Keratinocyte (primary cell): ENCODE measurements around the gene SPACA1.

Experiments used
- CTCF ChIP-seq, 3 experiments: IDR thresholded peaks in 1 of 3; conservative IDR thresholded peaks in 1 of 3; optimal IDR thresholded peaks in 1 of 3; 2 replicates in 2 of 3; 3 replicates in 1 of 3; pipeline versions ENCODE3 to v1.5.1; 2011; ENCODE audit warnings: low read length in 3 of 3, mild to moderate bottlenecking in 3 of 3, moderate library complexity in 2 of 3, control low read depth in 1 of 3, inconsistent platforms in 1 of 3; ENCODE audit not compliant: insufficient read depth in 2 of 3; ENCODE audit errors: extremely low read depth in 1 of 3
- EZH2 ChIP-seq: IDR thresholded peaks from one replicate; pipeline ENCODE4 v1.6.1; 2012; ENCODE audit warnings: inconsistent platforms, mild to moderate bottlenecking, low read length, moderate library complexity

GRCh38 chr6:88111991-88112390 is 64.3 kb downstream of the SPACA1 start:
- TF ChIP-seq CTCF (optimal IDR thresholded peaks at IDR 0.05 in 1 of 3, IDR thresholded peaks at IDR 0.05 in 1 of 3, conservative IDR thresholded peaks at IDR 0.05 in 1 of 3; ENCODE audit: extremely low read depth in 1 of 3, insufficient read depth in 2 of 3, low read length in 3 of 3) (no peak), EZH2 (no peak)
